Measurements from ENCODE around the gene SH3GL1.

The SH3GL1 gene

GRCh38 chr19:4396949-4397783 is 3.2 kb downstream of the SH3GL1 start:
- no peak for DNase-seq (ENCODE audit: low spot score)

GRCh38 chr19:4393947-4394590 is 6.3 kb downstream of the SH3GL1 start:
- no peak for DNase-seq (ENCODE audit: low spot score)

DNA sequence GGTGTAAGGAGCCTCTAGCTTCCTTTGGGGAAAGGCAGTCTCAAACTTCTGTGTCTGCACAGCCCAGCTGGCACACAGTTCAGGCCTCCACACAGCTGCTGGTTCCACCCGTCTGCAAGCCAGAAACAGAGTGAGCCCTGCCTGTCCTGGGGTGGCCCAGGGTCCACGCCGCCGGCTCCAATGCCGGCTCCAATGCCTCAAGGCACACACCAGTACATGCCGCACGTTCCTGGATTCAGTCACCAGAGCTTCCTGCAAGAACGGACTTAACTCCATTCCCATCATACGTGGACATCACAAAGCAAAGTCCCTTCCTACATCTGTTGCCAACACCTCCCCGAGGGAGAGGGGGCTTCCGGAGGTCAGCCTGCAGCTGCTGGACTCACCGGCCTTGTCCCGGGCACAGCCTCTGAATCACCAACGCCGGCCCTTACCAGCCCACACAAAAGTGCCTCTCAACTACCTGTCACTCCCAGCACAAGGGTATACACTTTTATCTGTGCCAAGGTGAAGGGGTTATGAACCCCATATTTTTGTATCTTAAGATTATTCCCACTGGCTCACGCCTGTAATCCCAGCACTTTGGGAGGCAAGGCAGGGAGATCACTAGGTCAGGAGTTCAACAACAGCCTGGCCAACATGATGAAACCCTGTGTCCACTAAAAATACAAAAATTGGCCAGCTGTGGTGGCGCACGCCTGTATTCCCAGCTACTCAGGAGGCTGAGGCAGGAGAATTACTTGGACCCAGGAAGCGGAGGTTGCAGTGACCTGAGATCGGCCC is 8.5 kb downstream of the SH3GL1 start:
- DNase-seq (ENCODE audit: low spot score): no peak

- DNase-seq (ENCODE audit: low spot score): no peak
Observed at GRCh38 chr19:4391306-4391693, 9.0 kb downstream of the SH3GL1 start.

DNA sequence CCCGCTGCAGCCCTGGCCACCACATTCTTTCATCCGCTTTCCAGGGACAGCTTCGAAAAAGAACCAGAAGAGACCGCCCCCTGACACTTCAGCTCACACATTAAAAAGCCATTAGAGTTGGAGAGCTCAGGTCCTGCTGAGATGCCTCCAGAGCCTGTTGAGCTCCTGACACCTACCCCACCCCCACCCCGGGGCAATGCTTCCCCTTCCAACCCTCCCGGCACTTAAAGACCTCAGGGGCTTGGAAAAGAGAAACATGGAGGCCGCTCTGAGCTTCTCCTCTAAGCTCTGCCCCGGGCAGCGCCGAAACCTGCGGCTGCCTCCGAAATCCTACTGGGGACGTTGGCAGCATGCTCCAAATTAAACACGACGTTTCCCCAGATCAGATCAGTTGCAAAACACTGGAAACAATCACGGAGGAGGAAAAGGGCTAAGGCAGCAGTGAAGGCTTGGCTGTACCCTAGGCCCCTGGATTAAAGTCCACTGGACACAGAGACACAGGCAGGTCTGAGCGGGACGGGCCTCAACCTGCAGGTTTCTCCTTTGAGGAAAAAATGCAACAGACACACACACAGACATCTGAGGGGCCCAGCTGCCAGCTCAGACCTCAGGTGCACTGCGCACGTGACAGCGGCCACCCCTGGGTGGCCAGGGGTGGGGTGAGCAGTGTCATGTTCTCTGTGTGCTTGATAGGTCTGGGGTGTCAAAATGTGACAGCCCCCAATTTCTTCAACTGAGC is 9.6 kb downstream of the SH3GL1 start:
- DNase-seq (ENCODE audit: low spot score): no peak

DNA sequence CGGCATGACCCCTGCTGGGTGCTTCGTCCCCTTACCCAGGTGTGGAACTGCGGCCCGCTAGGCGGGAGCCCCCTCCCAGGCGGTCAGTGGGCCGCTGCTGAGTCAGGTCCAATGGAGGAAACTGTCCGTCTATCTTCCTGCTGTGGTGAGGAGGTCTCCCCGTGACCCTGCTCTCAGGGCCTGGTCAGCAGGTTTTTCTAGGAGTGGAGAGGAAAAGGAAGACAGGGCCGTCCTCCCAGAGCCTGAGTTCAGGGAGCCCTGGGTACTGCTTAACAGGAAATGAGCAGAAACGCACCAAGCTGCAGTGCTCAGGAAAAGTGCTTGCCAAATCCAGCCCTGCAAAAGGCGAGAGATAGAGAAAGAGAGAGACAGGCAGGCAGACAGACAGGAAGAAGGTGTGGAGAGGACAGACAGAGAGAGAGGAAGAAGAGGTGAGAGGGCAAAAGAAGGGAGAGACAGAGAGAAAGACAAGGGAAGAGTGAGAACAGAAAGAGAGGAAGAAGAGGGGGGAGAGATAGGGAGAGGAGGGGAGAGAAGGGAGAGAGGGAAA is 10.3 kb downstream of the SH3GL1 start:
- no peak for DNase-seq (ENCODE audit: low spot score)

DNA sequence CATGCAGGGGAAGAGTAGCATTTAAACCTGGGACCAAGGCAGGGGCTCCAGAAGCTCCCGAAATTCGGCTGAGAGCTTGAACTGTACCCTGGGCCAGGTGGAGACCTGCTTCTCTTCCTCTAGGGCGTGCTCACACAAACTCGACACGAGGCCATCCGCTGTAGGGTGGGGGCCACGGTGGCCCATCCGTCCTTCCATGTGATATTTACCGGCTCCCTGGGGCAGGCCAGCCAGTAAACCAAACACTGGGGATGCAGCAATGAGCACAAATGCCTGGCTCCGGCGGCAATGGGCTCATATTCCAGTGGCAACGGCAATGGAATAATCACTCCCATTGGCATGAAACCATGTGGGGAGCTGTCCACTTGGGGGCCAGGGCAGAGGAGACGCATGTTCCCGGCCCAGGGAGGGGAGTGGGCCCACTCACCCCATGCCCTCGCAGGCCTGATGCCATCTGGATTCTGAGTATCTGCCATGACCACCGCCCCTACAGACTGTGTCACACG is 10.8 kb downstream of the SH3GL1 start:
- DNase-seq (ENCODE audit: low spot score): no peak

- DNase-seq (ENCODE audit: low spot score): no peak
Observed at GRCh38 chr19:4389064-4389375, 11.3 kb downstream of the SH3GL1 start.

- no peak for DNase-seq (ENCODE audit: low spot score)
Observed at GRCh38 chr19:4388337-4389063, 11.8 kb downstream of the SH3GL1 start.

- DNase-seq (ENCODE audit: low spot score): no peak
Observed at GRCh38 chr19:4386041-4386782, 14.1 kb downstream of the SH3GL1 start.

- no peak for DNase-seq (ENCODE audit: low spot score)
Observed at GRCh38 chr19:4385291-4386040, 14.9 kb downstream of the SH3GL1 start.

- DNase-seq (ENCODE audit: low spot score): no peak
Observed at GRCh38 chr19:4380254-4380727, 20.1 kb downstream of the SH3GL1 start.

DNA sequence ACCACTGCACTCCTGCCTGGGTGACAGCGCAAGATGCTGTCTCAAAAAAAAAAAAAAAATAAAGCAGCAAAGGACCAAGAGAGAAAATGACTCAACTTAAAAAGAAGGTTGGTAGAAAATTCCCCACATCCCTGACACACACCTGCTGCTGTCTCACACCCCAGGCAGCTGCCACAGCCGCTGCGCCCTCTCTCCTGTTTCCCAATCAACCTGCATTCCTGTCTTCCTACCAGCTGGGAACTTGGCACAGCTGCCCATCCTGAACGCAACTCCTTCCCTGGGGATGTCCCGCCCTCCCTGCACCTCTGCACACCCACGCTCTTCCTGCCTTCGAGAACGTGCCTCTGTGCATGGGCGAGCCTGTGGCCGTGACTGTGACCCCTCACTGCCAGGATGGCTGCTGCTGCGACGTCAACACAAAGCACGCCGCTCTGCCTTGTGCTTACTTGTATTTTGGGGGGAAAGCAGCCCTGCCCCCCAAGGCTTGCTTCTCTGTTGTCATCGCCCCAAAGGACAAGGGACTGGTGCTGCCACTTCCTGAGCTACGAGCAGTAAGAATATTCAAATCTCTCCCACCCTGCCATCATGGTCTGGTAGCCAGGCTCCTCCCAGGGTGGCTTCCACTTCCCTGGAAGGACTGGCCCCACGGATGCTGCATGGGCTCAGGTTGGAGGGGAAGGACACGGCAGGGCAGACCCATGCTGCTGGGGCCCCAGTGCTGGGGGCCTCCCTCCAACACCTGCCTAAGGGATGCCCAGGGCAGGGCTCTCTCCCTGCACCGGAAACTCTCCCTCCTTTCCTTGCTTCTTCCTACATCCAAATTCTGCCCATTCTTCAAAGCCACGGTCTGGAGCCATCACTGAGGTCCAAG is 20.7 kb downstream of the SH3GL1 start:
- no peak for DNase-seq (ENCODE audit: low spot score)

GRCh38 chr19:4378886-4379285 is 21.5 kb downstream of the SH3GL1 start:
- no peak for DNase-seq (ENCODE audit: low spot score)

DNA sequence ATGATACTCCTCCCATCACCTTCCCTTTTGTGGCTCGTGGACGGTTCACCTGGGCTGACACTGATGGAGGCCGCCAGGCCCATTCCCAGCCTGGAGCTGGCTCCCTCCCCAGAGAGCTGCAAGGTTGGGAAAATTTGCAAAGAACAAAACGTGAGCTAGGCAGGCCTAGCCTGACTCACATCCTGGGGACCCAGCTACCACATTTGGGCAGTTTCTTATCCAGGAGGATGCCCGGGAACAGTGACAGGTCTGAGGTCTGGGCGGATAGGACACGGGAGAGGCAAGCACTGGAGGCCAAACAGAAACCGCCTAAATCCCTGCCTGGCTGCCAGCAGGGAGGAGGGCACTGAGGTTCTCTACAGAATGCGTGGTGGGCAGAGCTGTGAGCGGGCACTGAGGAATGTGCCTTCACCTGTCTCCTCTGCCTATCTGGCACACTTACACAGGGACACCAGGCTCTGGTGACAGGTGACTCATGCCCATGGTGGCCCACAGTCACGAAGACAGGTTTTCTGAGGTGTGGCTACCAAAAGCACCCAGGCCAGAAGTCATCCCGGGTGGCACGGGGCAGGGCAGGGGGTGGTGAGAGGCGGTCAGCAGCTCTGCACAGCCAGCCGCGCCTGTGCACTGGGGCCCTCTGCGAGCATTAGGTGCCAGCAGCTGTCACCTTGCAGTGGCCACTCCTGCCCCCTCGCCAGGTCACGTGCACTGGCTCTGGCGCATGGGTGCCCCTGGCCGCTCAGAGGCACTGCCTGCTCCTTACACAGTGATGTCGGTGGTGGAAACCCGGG is 23.2 kb downstream of the SH3GL1 start:
- DNase-seq (ENCODE audit: low spot score): no peak

GRCh38 chr19:4376671-4376990 is 23.7 kb downstream of the SH3GL1 start:
- DNase-seq (ENCODE audit: low spot score): no peak

DNA sequence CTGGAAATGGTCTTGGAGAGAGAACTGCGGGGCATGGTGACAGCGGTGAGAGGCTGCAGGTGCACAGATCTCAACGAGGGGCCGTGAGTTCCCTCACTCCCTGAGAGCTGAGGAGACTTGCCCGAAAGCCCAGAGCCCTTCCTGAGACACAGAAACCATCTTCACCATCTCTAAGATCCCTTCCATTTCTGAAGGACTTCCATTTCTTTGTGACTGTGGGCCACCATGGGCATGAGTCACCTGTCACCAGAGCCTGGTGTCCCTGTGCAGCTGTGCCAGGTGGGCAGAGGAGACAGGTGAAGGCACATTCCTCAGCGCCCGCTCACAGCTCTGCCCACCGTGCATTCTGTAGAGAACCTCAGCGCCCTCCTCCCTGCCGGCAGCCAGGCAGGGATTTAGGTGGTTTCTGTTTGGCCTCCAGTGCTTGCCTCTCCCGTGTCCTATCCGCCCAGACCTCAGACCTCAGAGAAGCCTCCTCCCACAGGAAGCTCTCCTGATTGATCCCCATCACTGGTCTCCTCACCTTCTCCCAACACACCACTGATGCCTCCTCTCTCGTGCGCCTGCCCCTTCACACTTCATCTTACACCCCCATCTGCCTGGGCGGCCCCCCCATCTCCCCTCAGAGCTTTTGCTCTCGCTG is 24.2 kb downstream of the SH3GL1 start:
- DNase-seq (ENCODE audit: low spot score): no peak

All from HuH-7.5 (cell line).